Progenitor cell of endocrine pancreas (in vitro differentiated cells): ENCODE results near the gene ARL2. TPM values are rescaled to one million over a fixed set of nuclear protein-coding genes. Genes with fewer than 3 reads are reported as not detected.
A peak's percentile ranks its signal among the peaks of the same experiment; 100 is the strongest.

ENCODE experiments used
- DNase-seq: peaks from one replicate; pipeline ENCODE4 v3.0.0; 2021; ENCODE audit warnings: low spot score; ENCODE audit not compliant: unreplicated experiment
- H3K27ac Mint-ChIP-seq: 2 replicates; pipeline ENCODE4 v1.8.0; 2021; ENCODE audit warnings: mild to moderate bottlenecking, moderate library complexity, mixed read lengths
- H3K27me3 Mint-ChIP-seq: 2 replicates; pipeline ENCODE4 v1.8.0; 2021; ENCODE audit warnings: mixed read lengths
- H3K36me3 Mint-ChIP-seq: 2 replicates; pipeline ENCODE4 v1.8.0; 2022; ENCODE audit warnings: mixed read lengths; ENCODE audit not compliant: insufficient read depth
- H3K4me1 Mint-ChIP-seq: 2 replicates; pipeline ENCODE4 v1.8.0; 2021; ENCODE audit warnings: low read depth, mixed read lengths
- H3K4me3 Mint-ChIP-seq: 2 replicates; pipeline ENCODE4 v1.8.0; 2021; ENCODE audit warnings: low read depth, mild to moderate bottlenecking, moderate library complexity, mixed read lengths
- H3K9me3 Mint-ChIP-seq: 2 replicates; pipeline ENCODE4 v1.8.0; 2021; ENCODE audit warnings: low read depth, mixed read lengths
- total RNA-seq: library from RNA; stranded (reverse); gene quantifications from 2 replicates; pipeline ENCODE4 v1.2.1, GENCODE V29; 2021
- TF ChIP-seq, protein P1 (sequence below): fragments of 200-600 bp; sonication (generic); IDR thresholded peaks from one replicate; pipeline ENCODE4 v1.5.0; 2021; ENCODE audit warnings: antibody characterized with exemption, mild to moderate bottlenecking; ENCODE audit not compliant: unreplicated experiment

The ARL2 gene
- total RNA-seq, 1 donor from 2014 or later, result 95.2 TPM

DNA sequence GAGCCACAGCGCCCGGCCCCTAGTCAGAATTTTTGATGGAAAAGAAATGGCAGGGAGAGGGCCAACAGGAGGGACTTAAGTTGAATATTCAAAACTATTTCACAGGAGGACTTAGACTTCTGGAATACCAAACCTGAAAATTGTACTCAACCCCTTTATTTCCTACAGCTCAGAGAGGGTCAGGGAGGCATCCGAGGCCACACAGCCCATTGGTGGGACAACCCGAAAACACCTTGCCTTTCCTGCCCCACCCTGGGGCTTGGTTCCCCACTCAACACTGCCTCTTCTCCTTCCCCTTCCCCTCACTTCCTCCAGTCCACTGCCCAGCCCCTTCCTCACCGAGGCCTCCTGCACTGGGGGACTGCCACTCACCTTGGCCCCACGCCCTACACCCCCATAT, 43.0 kb downstream of the ARL2 start:
- no peaks in the 10 kb centered on the region for H3K9me3 Mint-ChIP-seq
- no peaks in the 10 kb centered on the region for H3K4me1 Mint-ChIP-seq
- TF ChIP-seq, protein P1, sequence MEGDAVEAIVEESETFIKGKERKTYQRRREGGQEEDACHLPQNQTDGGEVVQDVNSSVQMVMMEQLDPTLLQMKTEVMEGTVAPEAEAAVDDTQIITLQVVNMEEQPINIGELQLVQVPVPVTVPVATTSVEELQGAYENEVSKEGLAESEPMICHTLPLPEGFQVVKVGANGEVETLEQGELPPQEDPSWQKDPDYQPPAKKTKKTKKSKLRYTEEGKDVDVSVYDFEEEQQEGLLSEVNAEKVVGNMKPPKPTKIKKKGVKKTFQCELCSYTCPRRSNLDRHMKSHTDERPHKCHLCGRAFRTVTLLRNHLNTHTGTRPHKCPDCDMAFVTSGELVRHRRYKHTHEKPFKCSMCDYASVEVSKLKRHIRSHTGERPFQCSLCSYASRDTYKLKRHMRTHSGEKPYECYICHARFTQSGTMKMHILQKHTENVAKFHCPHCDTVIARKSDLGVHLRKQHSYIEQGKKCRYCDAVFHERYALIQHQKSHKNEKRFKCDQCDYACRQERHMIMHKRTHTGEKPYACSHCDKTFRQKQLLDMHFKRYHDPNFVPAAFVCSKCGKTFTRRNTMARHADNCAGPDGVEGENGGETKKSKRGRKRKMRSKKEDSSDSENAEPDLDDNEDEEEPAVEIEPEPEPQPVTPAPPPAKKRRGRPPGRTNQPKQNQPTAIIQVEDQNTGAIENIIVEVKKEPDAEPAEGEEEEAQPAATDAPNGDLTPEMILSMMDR, result no peak
- no peaks in the 10 kb centered on the region for H3K36me3 Mint-ChIP-seq
- peaks cover 6% of the 10 kb centered on the region for H3K27me3 Mint-ChIP-seq
- H3K27ac Mint-ChIP-seq, result no peak overlapping the region
- no peak for DNase-seq
- H3K4me3 Mint-ChIP-seq, result no peak overlapping the region

DNA sequence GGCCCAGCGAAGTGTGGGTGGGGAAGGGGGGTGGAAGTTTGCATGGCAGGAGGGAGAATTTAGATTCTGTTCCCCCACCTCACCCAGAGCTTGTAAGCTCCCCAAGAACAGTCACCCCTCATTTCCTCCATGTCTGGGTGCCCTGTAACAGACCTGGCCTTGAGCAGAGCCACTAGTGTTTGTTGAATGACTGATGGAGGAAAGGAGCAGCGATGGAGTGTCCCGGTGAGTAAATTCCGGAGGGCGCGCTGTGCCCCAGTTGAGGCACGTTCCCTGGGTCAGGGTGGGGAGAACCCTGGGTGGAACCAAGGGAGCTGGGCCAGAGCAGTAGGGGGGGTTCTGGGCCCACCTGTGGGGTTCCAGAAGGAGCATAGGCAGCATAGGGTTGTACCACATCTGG, 43.6 kb downstream of the ARL2 start:
- TF ChIP-seq, protein P1, result no peak
- Mint-ChIP-seq H3K9me3 (no peaks in the 10 kb centered on the region), H3K27me3 (peaks cover 6% of the 10 kb centered on the region), H3K27ac (no peak overlapping the region), H3K36me3 (no peaks in the 10 kb centered on the region), H3K4me1 (no peaks in the 10 kb centered on the region), H3K4me3 (no peak overlapping the region)
- DNase-seq, result no peak

DNA sequence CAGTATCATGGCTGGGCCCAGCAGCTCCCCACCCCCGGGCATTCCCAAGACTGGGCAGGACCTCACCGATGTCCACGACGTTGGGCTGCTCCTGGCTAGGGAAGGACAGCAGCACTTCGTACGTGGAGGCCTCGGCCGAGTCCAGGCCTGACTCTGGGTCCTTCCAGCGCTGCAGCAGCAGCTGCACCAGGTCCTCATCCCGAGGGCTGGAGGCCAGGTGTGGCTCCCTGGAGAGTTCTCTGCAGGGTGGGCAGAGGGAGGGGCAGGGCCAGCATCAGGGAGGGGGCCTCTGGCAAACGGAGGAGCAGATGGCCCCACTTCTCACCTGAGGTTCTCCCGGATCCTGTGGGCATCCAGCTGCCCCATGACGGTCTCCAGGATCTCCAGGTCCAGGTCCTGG, 44.1 kb downstream of the ARL2 start:
- Mint-ChIP-seq H3K4me1 (no peaks in the 10 kb centered on the region), H3K4me3 (no peak overlapping the region), H3K9me3 (no peaks in the 10 kb centered on the region), H3K27me3 (peaks cover 6% of the 10 kb centered on the region), H3K27ac (no peak overlapping the region), H3K36me3 (no peaks in the 10 kb centered on the region)
- TF ChIP-seq, protein P1, result no peak
- no peak for DNase-seq

DNA sequence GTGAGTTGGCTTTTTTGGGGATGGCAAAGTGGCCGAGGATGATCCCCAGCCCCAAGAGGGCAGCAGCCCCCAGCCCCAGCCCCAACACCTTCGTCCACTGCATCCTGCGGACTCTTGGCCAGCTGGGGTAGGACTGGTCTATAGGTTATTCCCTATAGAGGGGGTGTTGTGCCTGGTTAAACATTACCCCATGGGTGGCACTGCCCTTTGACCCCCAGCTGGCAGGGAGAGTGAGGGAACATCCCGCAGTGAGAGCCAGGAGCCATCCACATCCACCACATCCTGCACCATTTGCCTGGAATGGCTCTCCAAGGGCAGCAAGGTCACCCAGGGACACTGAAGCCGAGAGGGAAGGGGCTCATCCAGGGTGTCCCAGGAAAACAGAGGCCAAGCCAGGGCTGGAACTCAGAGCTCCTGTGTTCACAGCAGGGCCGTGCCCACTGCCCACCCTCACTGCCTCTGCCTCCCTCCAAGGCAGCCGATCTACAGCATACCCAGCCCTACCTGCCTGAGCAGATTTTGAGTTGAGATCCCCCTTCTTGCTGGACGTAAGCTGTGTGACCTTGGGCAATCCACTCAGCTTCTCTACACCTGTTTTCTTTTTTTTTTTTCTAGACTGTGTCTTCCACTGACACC, 44.6 kb downstream of the ARL2 start, which contains the start of gene NAALADL1:
NAALADL1 (minus strand) TSS at position 135 of the 636 bp plus-strand sequence; CDS start at position 103, 32 bp downstream.
- Mint-ChIP-seq H3K9me3 (no peaks in the 10 kb centered on the region), H3K27ac (peak within 1 kb of the TSS; percentile 37), H3K4me1 (no peaks in the 10 kb centered on the region), H3K27me3 (peaks cover 6% of the 10 kb centered on the region), H3K4me3 (no peak within 1 kb of the TSS), H3K36me3 (no peaks in the 10 kb centered on the region)
- TF ChIP-seq, protein P1, result no peak
- DNase-seq, result no peak

DNA sequence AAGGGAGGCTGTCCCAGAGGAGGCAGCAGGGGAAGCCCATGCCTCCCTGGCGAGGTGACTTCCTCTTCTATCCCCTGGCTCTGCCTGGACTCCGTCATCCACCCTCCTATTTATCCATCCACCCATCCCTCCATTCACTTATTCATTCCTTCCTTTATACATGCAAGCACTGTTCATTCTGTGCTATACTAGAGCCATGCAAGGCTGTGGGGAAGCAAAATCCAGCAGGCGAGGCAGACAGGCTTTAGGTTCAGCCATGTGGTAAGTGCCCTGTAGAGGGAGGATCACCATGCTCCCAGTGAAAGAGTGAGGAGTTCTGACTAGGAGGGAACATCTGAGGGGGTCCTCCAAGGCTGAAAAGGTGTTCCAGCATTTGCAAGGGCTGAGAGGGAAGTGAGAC, 45.6 kb downstream of the ARL2 start:
- no peak overlapping the region for H3K4me3 Mint-ChIP-seq
- no peak for DNase-seq
- no peak overlapping the region for H3K27ac Mint-ChIP-seq
- TF ChIP-seq, protein P1, result no peak
- H3K9me3 Mint-ChIP-seq, result no peaks in the 10 kb centered on the region
- H3K4me1 Mint-ChIP-seq, result no peaks in the 10 kb centered on the region
- H3K27me3 Mint-ChIP-seq, result no peaks in the 10 kb centered on the region
- no peaks in the 10 kb centered on the region for H3K36me3 Mint-ChIP-seq
